HG03432 (cell line): ENCODE measurements around the gene REV3L.
A peak's percentile ranks its signal among the peaks of the same experiment; 100 is the strongest.
"Not testable (repeated sequence)": the region's sequence is repeated elsewhere in the genome, so short reads cannot be mapped to it uniquely, and the experiment has no call there.

ENCODE experiments used
- ATAC-seq: cut with Tn5 transposase; IDR thresholded peaks from one replicate; pipeline ENCODE4 v1.9.1; 2021; ENCODE audit warnings: mild to moderate bottlenecking, moderate library complexity; ENCODE audit not compliant: unreplicated experiment

REV3L gene

GRCh38 chr6:111306104-111306888 is 176.7 kb downstream of the REV3L start:
- ATAC-seq, result no peak

- peak; percentile 81 for ATAC-seq
Observed at GRCh38 chr6:111301946-111302345, 181.1 kb downstream of the REV3L start.

- ATAC-seq, result peak; percentile 59
Observed at GRCh38 chr6:111300938-111301800, 181.8 kb downstream of the REV3L start.

- no peak for ATAC-seq
Observed at GRCh38 chr6:111297776-111298175, 185.2 kb downstream of the REV3L start.

- ATAC-seq, result no peak
Observed at GRCh38 chr6:111294374-111294967, 188.5 kb downstream of the REV3L start.

GRCh38 chr6:111291336-111292259 is 191.4 kb downstream of the REV3L start:
- peak; percentile 29 for ATAC-seq

- ATAC-seq, result peak; percentile 96
Observed at GRCh38 chr6:111290689-111291335, 192.2 kb downstream of the REV3L start.

- not testable (repeated sequence) for ATAC-seq
Observed at GRCh38 chr6:111284356-111284755, 198.7 kb downstream of the REV3L start.

GRCh38 chr6:111283707-111284106 is 199.3 kb downstream of the REV3L start:
- ATAC-seq, result no peak

- ATAC-seq, result no peak
Observed at GRCh38 chr6:111282515-111282914, 200.5 kb downstream of the REV3L start.

GRCh38 chr6:111280445-111280955 is 202.5 kb downstream of the REV3L start:
- no peak for ATAC-seq

GRCh38 chr6:111278731-111279130 is 204.3 kb downstream of the REV3L start:
- no peak for ATAC-seq

- no peak for ATAC-seq
Observed at GRCh38 chr6:111277819-111278218, 205.2 kb downstream of the REV3L start.

GRCh38 chr6:111276736-111277135 is 206.3 kb downstream of the REV3L start:
- ATAC-seq, result no peak

GRCh38 chr6:111276335-111276734 is 206.7 kb downstream of the REV3L start:
- ATAC-seq, result no peak

- ATAC-seq, result no peak
Observed at GRCh38 chr6:111274593-111275217, 208.3 kb downstream of the REV3L start.

- no peak for ATAC-seq
Observed at GRCh38 chr6:111270121-111270520, 212.9 kb downstream of the REV3L start.

- ATAC-seq, result no peak
Observed at GRCh38 chr6:111269401-111269970, 213.5 kb downstream of the REV3L start.

- no peak for ATAC-seq
Observed at GRCh38 chr6:111267764-111268333, 215.2 kb downstream of the REV3L start.
